ENCODE results near the gene RPS6KA4. TPM values are rescaled to one million over a fixed set of nuclear protein-coding genes. Genes with fewer than 3 reads are reported as not detected.

Gene RPS6KA4
- total and polyA plus RNA-seq, 2 of the 13 experiments (the other 11 are each of a cell fraction or from before 2014, with no cell fraction given), result 8.9 to 14.2 TPM

DNA sequence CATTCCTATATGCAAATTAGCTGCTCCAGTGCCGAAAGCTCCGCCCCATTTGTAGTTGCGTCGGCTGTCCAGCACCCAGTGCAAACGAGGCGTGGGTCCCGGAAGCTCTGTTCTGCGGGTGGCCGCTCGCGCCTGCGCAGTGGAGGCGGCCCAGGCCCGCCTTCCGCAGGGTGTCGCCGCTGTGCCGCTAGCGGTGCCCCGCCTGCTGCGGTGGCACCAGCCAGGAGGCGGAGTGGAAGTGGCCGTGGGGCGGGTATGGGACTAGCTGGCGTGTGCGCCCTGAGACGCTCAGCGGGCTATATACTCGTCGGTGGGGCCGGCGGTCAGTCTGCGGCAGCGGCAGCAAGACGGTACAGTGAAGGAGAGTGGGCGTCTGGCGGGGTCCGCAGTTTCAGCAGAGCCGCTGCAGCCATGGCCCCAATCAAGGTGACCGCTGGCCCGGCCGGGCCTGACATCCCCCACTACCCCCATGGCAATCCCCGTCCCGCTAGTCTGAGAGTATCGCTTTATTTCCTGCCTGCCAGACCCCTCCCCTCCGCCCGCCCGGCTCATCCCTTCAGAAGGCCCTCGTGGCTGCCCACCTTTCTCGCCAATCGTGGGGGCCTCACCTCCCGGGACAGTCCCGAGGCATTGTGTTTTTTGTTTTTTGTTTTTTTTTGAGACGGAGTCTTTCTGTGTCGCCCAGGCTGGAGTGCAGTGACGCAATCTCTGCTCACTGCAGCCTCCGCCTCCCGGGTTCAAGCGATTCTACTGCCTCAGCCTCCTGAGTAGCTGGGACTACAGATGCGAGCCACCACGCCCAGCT is 40.8 kb upstream of the RPS6KA4 start, which contains the start of gene PRDX5 (continued):
- TF ChIP-seq ZNF850 (CRISPR knock-in tag; conservative IDR thresholded peaks at IDR 0.05) (0 out of 2 replicates have a peak, but pooled peaks have one; percentile 2), SIX4 (CRISPR knock-in tag; IDR thresholded peaks at IDR 0.05) (0 out of 2 replicates have a peak, but pooled peaks have one; percentile 32), GZF1 (CRISPR knock-in tag; IDR thresholded peaks at IDR 0.05) (no peak), ZSCAN22 (CRISPR knock-in tag; IDR thresholded peaks at IDR 0.05) (no peak), ZSCAN25 (CRISPR knock-in tag; IDR thresholded peaks at IDR 0.05) (peak; percentile 87; the same call in 1 of the 2 replicates), AGO2 (optimal IDR thresholded peaks at IDR 0.05; ENCODE audit: low read depth, low read length) (peak; percentile 56)
- TF ChIP-seq, protein P1, sequence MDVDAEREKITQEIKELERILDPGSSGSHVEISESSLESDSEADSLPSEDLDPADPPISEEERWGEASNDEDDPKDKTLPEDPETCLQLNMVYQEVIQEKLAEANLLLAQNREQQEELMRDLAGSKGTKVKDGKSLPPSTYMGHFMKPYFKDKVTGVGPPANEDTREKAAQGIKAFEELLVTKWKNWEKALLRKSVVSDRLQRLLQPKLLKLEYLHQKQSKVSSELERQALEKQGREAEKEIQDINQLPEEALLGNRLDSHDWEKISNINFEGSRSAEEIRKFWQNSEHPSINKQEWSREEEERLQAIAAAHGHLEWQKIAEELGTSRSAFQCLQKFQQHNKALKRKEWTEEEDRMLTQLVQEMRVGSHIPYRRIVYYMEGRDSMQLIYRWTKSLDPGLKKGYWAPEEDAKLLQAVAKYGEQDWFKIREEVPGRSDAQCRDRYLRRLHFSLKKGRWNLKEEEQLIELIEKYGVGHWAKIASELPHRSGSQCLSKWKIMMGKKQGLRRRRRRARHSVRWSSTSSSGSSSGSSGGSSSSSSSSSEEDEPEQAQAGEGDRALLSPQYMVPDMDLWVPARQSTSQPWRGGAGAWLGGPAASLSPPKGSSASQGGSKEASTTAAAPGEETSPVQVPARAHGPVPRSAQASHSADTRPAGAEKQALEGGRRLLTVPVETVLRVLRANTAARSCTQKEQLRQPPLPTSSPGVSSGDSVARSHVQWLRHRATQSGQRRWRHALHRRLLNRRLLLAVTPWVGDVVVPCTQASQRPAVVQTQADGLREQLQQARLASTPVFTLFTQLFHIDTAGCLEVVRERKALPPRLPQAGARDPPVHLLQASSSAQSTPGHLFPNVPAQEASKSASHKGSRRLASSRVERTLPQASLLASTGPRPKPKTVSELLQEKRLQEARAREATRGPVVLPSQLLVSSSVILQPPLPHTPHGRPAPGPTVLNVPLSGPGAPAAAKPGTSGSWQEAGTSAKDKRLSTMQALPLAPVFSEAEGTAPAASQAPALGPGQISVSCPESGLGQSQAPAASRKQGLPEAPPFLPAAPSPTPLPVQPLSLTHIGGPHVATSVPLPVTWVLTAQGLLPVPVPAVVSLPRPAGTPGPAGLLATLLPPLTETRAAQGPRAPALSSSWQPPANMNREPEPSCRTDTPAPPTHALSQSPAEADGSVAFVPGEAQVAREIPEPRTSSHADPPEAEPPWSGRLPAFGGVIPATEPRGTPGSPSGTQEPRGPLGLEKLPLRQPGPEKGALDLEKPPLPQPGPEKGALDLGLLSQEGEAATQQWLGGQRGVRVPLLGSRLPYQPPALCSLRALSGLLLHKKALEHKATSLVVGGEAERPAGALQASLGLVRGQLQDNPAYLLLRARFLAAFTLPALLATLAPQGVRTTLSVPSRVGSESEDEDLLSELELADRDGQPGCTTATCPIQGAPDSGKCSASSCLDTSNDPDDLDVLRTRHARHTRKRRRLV (CRISPR knock-in tag; IDR thresholded peaks at IDR 0.05), result peak; percentile 25; the same call in 1 of the 2 replicates
- TF ChIP-seq, protein P2, sequence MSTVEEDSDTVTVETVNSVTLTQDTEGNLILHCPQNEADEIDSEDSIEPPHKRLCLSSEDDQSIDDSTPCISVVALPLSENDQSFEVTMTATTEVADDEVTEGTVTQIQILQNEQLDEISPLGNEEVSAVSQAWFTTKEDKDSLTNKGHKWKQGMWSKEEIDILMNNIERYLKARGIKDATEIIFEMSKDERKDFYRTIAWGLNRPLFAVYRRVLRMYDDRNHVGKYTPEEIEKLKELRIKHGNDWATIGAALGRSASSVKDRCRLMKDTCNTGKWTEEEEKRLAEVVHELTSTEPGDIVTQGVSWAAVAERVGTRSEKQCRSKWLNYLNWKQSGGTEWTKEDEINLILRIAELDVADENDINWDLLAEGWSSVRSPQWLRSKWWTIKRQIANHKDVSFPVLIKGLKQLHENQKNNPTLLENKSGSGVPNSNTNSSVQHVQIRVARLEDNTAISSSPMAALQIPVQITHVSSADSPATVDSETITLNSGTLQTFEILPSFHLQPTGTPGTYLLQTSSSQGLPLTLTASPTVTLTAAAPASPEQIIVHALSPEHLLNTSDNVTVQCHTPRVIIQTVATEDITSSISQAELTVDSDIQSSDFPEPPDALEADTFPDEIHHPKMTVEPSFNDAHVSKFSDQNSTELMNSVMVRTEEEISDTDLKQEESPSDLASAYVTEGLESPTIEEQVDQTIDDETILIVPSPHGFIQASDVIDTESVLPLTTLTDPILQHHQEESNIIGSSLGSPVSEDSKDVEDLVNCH (CRISPR knock-in tag; IDR thresholded peaks at IDR 0.05), result 0 out of 2 replicates have a peak, but pooled peaks have one; percentile 71
- TF ChIP-seq, protein P3, sequence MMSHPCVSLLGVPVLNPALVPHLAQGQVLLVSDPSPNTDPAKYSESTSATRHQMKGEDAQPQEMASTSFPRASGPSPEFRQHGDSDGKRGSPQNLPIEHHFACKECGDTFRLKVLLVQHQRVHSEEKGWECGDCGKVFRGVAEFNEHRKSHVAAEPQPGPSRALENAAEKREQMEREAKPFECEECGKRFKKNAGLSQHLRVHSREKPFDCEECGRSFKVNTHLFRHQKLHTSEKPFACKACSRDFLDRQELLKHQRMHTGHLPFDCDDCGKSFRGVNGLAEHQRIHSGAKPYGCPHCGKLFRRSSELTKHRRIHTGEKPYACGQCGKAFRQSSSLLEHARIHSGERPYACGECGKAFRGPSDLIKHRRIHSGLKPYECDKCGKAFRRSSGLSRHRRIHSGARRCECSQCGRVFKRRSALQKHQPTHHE (CRISPR knock-in tag; IDR thresholded peaks at IDR 0.05; ENCODE audit: borderline replicate concordance), result peak; percentile 3; the same call in 1 of the 2 replicates
- TF ChIP-seq, protein P4, sequence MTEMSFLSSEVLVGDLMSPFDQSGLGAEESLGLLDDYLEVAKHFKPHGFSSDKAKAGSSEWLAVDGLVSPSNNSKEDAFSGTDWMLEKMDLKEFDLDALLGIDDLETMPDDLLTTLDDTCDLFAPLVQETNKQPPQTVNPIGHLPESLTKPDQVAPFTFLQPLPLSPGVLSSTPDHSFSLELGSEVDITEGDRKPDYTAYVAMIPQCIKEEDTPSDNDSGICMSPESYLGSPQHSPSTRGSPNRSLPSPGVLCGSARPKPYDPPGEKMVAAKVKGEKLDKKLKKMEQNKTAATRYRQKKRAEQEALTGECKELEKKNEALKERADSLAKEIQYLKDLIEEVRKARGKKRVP (CRISPR knock-in tag; IDR thresholded peaks at IDR 0.05), result peak in 1 of 2 experiments; percentile 51; a peak in 2 of 4 replicates
